HCT116 (cell line): ENCODE results near the gene PLEKHN1. TPM values are rescaled to one million over a fixed set of nuclear protein-coding genes. Genes with fewer than 3 reads are reported as not detected.
A peak's percentile ranks its signal among the peaks of the same experiment; 100 is the strongest.

ENCODE experiments used
- ATAC-seq: fragments of 200-7000 bp; cut with Tn5 transposase; 2 replicates; pipeline ENCODE4 v1.9.1; 2020; ENCODE audit warnings: mild to moderate bottlenecking, moderate library complexity
- BruUV-seq: library from RNA; stranded (reverse); fragments of 400-500 nt; replicated peaks from 2 replicates; lab custom pipeline; 2021; lab: Mats Ljungman, UMichigan
- CTCF ChIA-PET: fragments of 300-600 bp; sonication (Branson Sonifier 250); formaldehyde crosslinking; loops from one replicate; lab custom pipeline; 2021; ENCODE audit warnings: antibody characterized with exemption; lab: Charles Lee
- POLR2A ChIA-PET: fragments of 300-600, 350-600 bp; sonication (Branson Sonifier 250); formaldehyde crosslinking; loops from one replicate; lab custom pipeline; 2021; ENCODE audit warnings: antibody characterized with exemption; lab: Charles Lee
- RAD21 ChIA-PET, 2 experiments: fragments of 300-600 bp; sonication (Branson Sonifier 250); formaldehyde crosslinking; loops; one replicate each; lab custom pipeline; 2023; ENCODE audit warnings: low total read pairs in 2 of 2; ENCODE audit not compliant: uncharacterized antibody in 2 of 2, unreplicated experiment in 2 of 2, low non-redundant PET in 1 of 2; lab: Charles Lee
- DNase-seq: peaks from one replicate; pipeline ENCODE4 v3.0.0-alpha.2; 2010; ENCODE audit warnings: low read depth, low spot score
- H2AFZ ChIP-seq: fragments of 200-600 bp; shearing (Covaris generic), sonication (generic); 2 replicates; pipeline ENCODE4 v1.6.1; 2017; ENCODE audit warnings: low read depth, mixed run types, mixed read lengths, antibody characterized with exemption, low read length; ENCODE audit not compliant: poor library complexity, severe bottlenecking
- H3K27ac ChIP-seq: 2 replicates; pipeline ENCODE4 v1.5.1; 2012; ENCODE audit warnings: low read depth, low read length
- H3K27me3 ChIP-seq: fragments of 200-600 bp; sonication (generic); 2 replicates; pipeline ENCODE4 v1.6.1; 2016; ENCODE audit warnings: mixed run types, low read length, mixed read lengths; ENCODE audit not compliant: insufficient read depth
- H3K36me3 ChIP-seq, 2 experiments: fragments of 200-500 bp in 1 of 2; fragments of 200-600 bp in 1 of 2; sonication (Bioruptor generic) in 1 of 2; sonication (generic) in 1 of 2; 2 replicates each; pipeline versions ENCODE4 v1.5.1 to v1.6.1; 2014 to 2016; ENCODE audit warnings: low read length in 2 of 2, inconsistent platforms in 1 of 2, mixed read lengths in 1 of 2, mixed run types in 1 of 2; ENCODE audit not compliant: insufficient read depth in 2 of 2, control insufficient read depth in 1 of 2
- H3K4me1 ChIP-seq, 2 experiments: fragments of 200-600 bp in 1 of 2; sonication (generic) in 1 of 2; 2 replicates each; pipeline versions ENCODE4 v1.5.1 to v1.6.1; 2012 to 2017; ENCODE audit warnings: low read length in 2 of 2, inconsistent platforms in 1 of 2, mild to moderate bottlenecking in 1 of 2, mixed read lengths in 1 of 2, mixed run types in 1 of 2, moderate library complexity in 1 of 2; ENCODE audit not compliant: insufficient read depth in 2 of 2, control insufficient read depth in 1 of 2
- H3K4me2 ChIP-seq: fragments of 200-600 bp; sonication (generic); 2 replicates; pipeline ENCODE4 v1.6.1; 2017; ENCODE audit warnings: mixed run types, low read length, mixed read lengths
- H3K4me3 ChIP-seq, 2 experiments: fragments of 200-600 bp in 1 of 2; sonication (generic) in 1 of 2; replicated peaks in 1 of 2; 2 replicates each; pipeline ENCODE4 v1.5.1; 2011 to 2016; ENCODE audit warnings: low read length in 2 of 2, control low read depth in 1 of 2, low read depth in 1 of 2, mild to moderate bottlenecking in 1 of 2, mixed read lengths in 1 of 2, mixed run types in 1 of 2
- H3K79me2 ChIP-seq: fragments of 200-600 bp; sonication (generic); 2 replicates; pipeline ENCODE4 v1.6.1; 2017; ENCODE audit warnings: mild to moderate bottlenecking, mixed run types, low read length, moderate library complexity, mixed read lengths; ENCODE audit not compliant: insufficient read depth
- H3K9ac ChIP-seq: fragments of 200-600 bp; sonication (generic); 2 replicates; pipeline ENCODE4 v1.6.1; 2016; ENCODE audit warnings: low read length, mixed read lengths
- H3K9me2 ChIP-seq: fragments of 200-600 bp; sonication (generic), shearing (Covaris generic); 2 replicates; pipeline ENCODE4 v1.6.1; 2017; ENCODE audit warnings: mixed run types, mild to moderate bottlenecking, moderate library complexity; ENCODE audit not compliant: insufficient read depth
- H3K9me3 ChIP-seq, 2 experiments: fragments of 200-500 bp in 1 of 2; fragments of 200-600 bp in 1 of 2; sonication (Bioruptor generic) in 1 of 2; sonication (generic) in 1 of 2; 2 replicates each; pipeline ENCODE4 v1.6.1; 2014 to 2017; ENCODE audit warnings: low read length in 2 of 2, mixed read lengths in 2 of 2, inconsistent platforms in 1 of 2, low read depth in 1 of 2, mild to moderate bottlenecking in 1 of 2, mixed run types in 1 of 2, moderate library complexity in 1 of 2; ENCODE audit not compliant: control insufficient read depth in 1 of 2, insufficient read depth in 1 of 2
- H4K20me1 ChIP-seq: fragments of 200-600 bp; sonication (generic), shearing (Covaris generic); 2 replicates; pipeline ENCODE4 v1.6.1; 2017; ENCODE audit warnings: mixed run types, mild to moderate bottlenecking, moderate library complexity; ENCODE audit not compliant: insufficient read depth
- CTCF ChIP-seq, 3 experiments: fragments of 200-600 bp in 1 of 3; sonication (generic) in 1 of 3; IDR thresholded peaks in 2 of 3; conservative IDR thresholded peaks in 1 of 3; 2 replicates each; pipeline ENCODE4 v1.5.1; 2012 to 2017; ENCODE audit warnings: low read depth in 2 of 3, low read length in 2 of 3, antibody characterized with exemption in 1 of 3, borderline replicate concordance in 1 of 3, control low read depth in 1 of 3, mild to moderate bottlenecking in 1 of 3, mixed read lengths in 1 of 3, mixed run types in 1 of 3, moderate library complexity in 1 of 3; ENCODE audit not compliant: insufficient read depth in 1 of 3
- EZH2 ChIP-seq: fragments of 200-600 bp; sonication (generic); IDR thresholded peaks from 2 replicates; pipeline ENCODE4 v1.6.1; 2017; ENCODE audit warnings: antibody characterized with exemption, mixed run types
- EZH2phosphoT487 ChIP-seq: fragments of 200-600 bp; IDR thresholded peaks from 2 replicates; pipeline ENCODE4 v1.6.1; 2018; ENCODE audit warnings: antibody characterized with exemption, borderline replicate concordance
- FOSL1 ChIP-seq: IDR thresholded peaks from 2 replicates; pipeline ENCODE4 v1.6.1; 2012; ENCODE audit warnings: low read depth
- JUND ChIP-seq: IDR thresholded peaks from 2 replicates; pipeline ENCODE4 v1.6.1; 2012
- POLR2A ChIP-seq: IDR thresholded peaks from 2 replicates; pipeline ENCODE4 v1.7.0; 2011; ENCODE audit warnings: borderline replicate concordance; ENCODE audit not compliant: insufficient read depth, insufficient read length; ENCODE audit errors: extremely low read depth
- POLR2AphosphoS5 ChIP-seq: IDR thresholded peaks from 2 replicates; pipeline ENCODE4 v1.6.1; 2011; ENCODE audit warnings: mild to moderate bottlenecking, low read depth, low read length, moderate library complexity
- SIN3A ChIP-seq: IDR thresholded peaks from 2 replicates; pipeline ENCODE4 v1.6.1; 2012; ENCODE audit warnings: low read depth
- SP1 ChIP-seq: IDR thresholded peaks from 2 replicates; pipeline ENCODE4 v1.6.1; 2012; ENCODE audit warnings: low read depth
- SRF ChIP-seq: IDR thresholded peaks from 2 replicates; pipeline ENCODE4 v1.6.1; 2012; ENCODE audit warnings: low read depth
- ZBTB33 ChIP-seq: IDR thresholded peaks from 2 replicates; pipeline ENCODE4 v1.6.1; 2011; ENCODE audit warnings: mild to moderate bottlenecking, low read length, moderate library complexity; ENCODE audit not compliant: insufficient replicate concordance; ENCODE audit errors: extremely low read depth
- intact Hi-C: fragments of 100-400 bp; cut with micrococcal nuclease; formaldehyde crosslinking; loops from 2 replicates; pipeline ENCODE4 v1.10.0; 2022
- total RNA-seq: library from RNA; stranded (reverse); gene quantifications from one replicate; pipeline ENCODE4 v1.2.1, GENCODE V29; 2021; ENCODE audit not compliant: unreplicated experiment

Gene PLEKHN1
- total RNA-seq, 1 experiment from 2014 or later: 11.6 TPM

GRCh38 chr1:1001057-1001783, 34.9 kb downstream of the PLEKHN1 start:
- ChIA-PET RAD21 (no interaction called here), CTCF (interaction anchor here (1.9 to 4.0 kb wide), 2 partner anchors 12 to 18 kb away, joined by 17 to 26 read pairs; partner anchors contain the start of genes AGRN and ISG15), POLR2A (interaction anchor here (0.8 to 2.7 kb wide), 3 partner anchors 13 to 79 kb away, joined by 3 to 12 read pairs (median 3); partner anchors contain the start of genes ISG15 and PLEKHN1)
- intact Hi-C loops: loop anchor here (2.0 to 5.0 kb wide), 2 partner anchors 16 to 66 kb away; no protein-coding TSS in a partner anchor
- no peaks in the 10 kb centered on the region for H3K9me2 ChIP-seq
- DNase-seq (no peak), ATAC-seq (peak; percentile 3; the same call in 1 of the 2 replicates)
- H3K4me3 ChIP-seq: peak overlapping the region; percentile 64 to 83
- peaks cover 29 to 77% of the 10 kb centered on the region in 2 experiments for H3K4me1 ChIP-seq
- peaks cover 8% of the 10 kb centered on the region; the same call in 1 of the 2 replicates for H4K20me1 ChIP-seq
- H3K27ac ChIP-seq: peak overlapping the region; percentile 99
- H3K27me3 ChIP-seq: no peaks in the 10 kb centered on the region
- no peak overlapping the region for H2AFZ ChIP-seq
- H3K36me3 ChIP-seq: no peaks in the 10 kb centered on the region
- H3K79me2 ChIP-seq: peaks cover 29% of the 10 kb centered on the region
- peak overlapping the region; percentile 100 for H3K9ac ChIP-seq
- H3K4me2 ChIP-seq: peak overlapping the region; percentile 98
- no peak for TF ChIP-seq FOSL1
- TF ChIP-seq, all 23 proteins: peak for 0
- H3K9me3 ChIP-seq: no peaks in the 10 kb centered on the region
- TSS peak; percentile 89 for BruUV-seq

GRCh38 chr1:1003618-1004419, 37.5 kb downstream of the PLEKHN1 start:
- POLR2A ChIA-PET: interaction anchor here (2.7 kb wide), 1 partner anchor 10 kb away, joined by 12 read pairs; the partner anchor contains the start of gene ISG15
- CTCF ChIA-PET: interaction anchor here (4.0 kb wide), 1 partner anchor 10 kb away, joined by 26 read pairs; the partner anchor contains the start of gene ISG15
- Histone ChIP-seq H3K9ac (peak overlapping the region; percentile 82; the same call in 1 of the 2 replicates), H3K36me3 (no peaks in the 10 kb centered on the region), H4K20me1 (no peaks in the 10 kb centered on the region), H3K27ac (peak overlapping the region; percentile 60; the same call in 1 of the 2 replicates), H3K27me3 (no peaks in the 10 kb centered on the region), H2AFZ (no peak overlapping the region), H3K4me2 (no peak overlapping the region), H3K9me3 (no peaks in the 10 kb centered on the region), H3K4me3 (no peak overlapping the region), H3K9me2 (no peaks in the 10 kb centered on the region), H3K79me2 (peaks cover 14% of the 10 kb centered on the region), H3K4me1 (peaks cover 35 to 70% of the 10 kb centered on the region in 2 experiments)
- intact Hi-C loops: loop anchor here (5.0 kb wide), 1 partner anchor 63 kb away; no protein-coding TSS in a partner anchor
- no TSS peak for BruUV-seq
- ATAC-seq (no peak), DNase-seq (no peak)
- RAD21 ChIA-PET: no interaction called here
- no peak for TF ChIP-seq SP1
- TF ChIP-seq JUND: no peak
- TF ChIP-seq EZH2phosphoT487: no peak
- TF ChIP-seq FOSL1: no peak
- TF ChIP-seq SRF: no peak
- no peak for TF ChIP-seq ZBTB33
- TF ChIP-seq EZH2: no peak
- no peak for TF ChIP-seq POLR2A
- TF ChIP-seq POLR2AphosphoS5: no peak
- no peak for TF ChIP-seq CTCF (IDR thresholded peaks at IDR 0.05 in 2 of 3, conservative IDR thresholded peaks at IDR 0.05 in 1 of 3; ENCODE audit: borderline replicate concordance in 1 of 3, insufficient read depth in 1 of 3, low read depth in 2 of 3, low read length in 2 of 3)
- no peak for TF ChIP-seq SIN3A
